HG03064 (cell line): ENCODE data around the gene ADARB2.
"Not testable (repeated sequence)": the region's sequence is repeated elsewhere in the genome, so short reads cannot be mapped to it uniquely, and the experiment has no call there.

ENCODE experiments used
- ATAC-seq: cut with Tn5 transposase; IDR thresholded peaks from one replicate; pipeline ENCODE4 v1.9.1; 2021; ENCODE audit warnings: low read depth; ENCODE audit not compliant: unreplicated experiment

The ADARB2 gene

GRCh38 chr10:1253523-1254353 is 483.6 kb downstream of the ADARB2 start:
- ATAC-seq: no peak

GRCh38 chr10:1251769-1252168 is 485.6 kb downstream of the ADARB2 start:
- no peak for ATAC-seq

- ATAC-seq: no peak
Measured at GRCh38 chr10:1249142-1249920, 488.0 kb downstream of the ADARB2 start.

- not testable (repeated sequence) for ATAC-seq
Measured at GRCh38 chr10:1248262-1248630, 489.1 kb downstream of the ADARB2 start.

GRCh38 chr10:1247598-1248261 is 489.6 kb downstream of the ADARB2 start:
- no peak for ATAC-seq

- no peak for ATAC-seq
Measured at GRCh38 chr10:1244493-1244892, 492.8 kb downstream of the ADARB2 start.

GRCh38 chr10:1243486-1244234 is 493.7 kb downstream of the ADARB2 start:
- no peak for ATAC-seq

- no peak for ATAC-seq
Measured at GRCh38 chr10:1242975-1243374, 494.4 kb downstream of the ADARB2 start.

GRCh38 chr10:1241973-1242935 is 495.1 kb downstream of the ADARB2 start:
- no peak for ATAC-seq

GRCh38 chr10:1241322-1241890 is 495.9 kb downstream of the ADARB2 start:
- ATAC-seq: no peak

GRCh38 chr10:1240341-1240775 is 497.0 kb downstream of the ADARB2 start:
- ATAC-seq: no peak

GRCh38 chr10:1233031-1233430 is 504.3 kb downstream of the ADARB2 start:
- ATAC-seq: no peak

GRCh38 chr10:1232164-1232911 is 505.0 kb downstream of the ADARB2 start:
- no peak for ATAC-seq

GRCh38 chr10:1230592-1231275 is 506.6 kb downstream of the ADARB2 start:
- no peak for ATAC-seq

- no peak for ATAC-seq
Measured at GRCh38 chr10:1230138-1230537, 507.2 kb downstream of the ADARB2 start.

- no peak for ATAC-seq
Measured at GRCh38 chr10:1229574-1229973, 507.8 kb downstream of the ADARB2 start.

- ATAC-seq: no peak
Measured at GRCh38 chr10:1229116-1229515, 508.2 kb downstream of the ADARB2 start.

- ATAC-seq: no peak
Measured at GRCh38 chr10:1228467-1228975, 508.8 kb downstream of the ADARB2 start.
